GM18502 (cell line): Measurements from ENCODE around the gene SNRNP70.
"Not testable (repeated sequence)": the region's sequence is repeated elsewhere in the genome, so short reads cannot be mapped to it uniquely, and the experiment has no call there.

Experiments
- ATAC-seq: cut with Tn5 transposase; IDR thresholded peaks from one replicate; pipeline ENCODE4 v1.9.1; 2021; ENCODE audit warnings: mild to moderate bottlenecking; ENCODE audit not compliant: unreplicated experiment, poor library complexity

The SNRNP70 gene

GRCh38 chr19:49141352-49141751 lies 56.1 kb downstream of the SNRNP70 start:
- ATAC-seq: no peak

- ATAC-seq: peak; percentile 61
Observed at GRCh38 chr19:49142866-49143335, 57.6 kb downstream of the SNRNP70 start.

- no peak for ATAC-seq
Observed at GRCh38 chr19:49145573-49146407, 60.5 kb downstream of the SNRNP70 start.

- ATAC-seq: not testable (repeated sequence)
Observed at GRCh38 chr19:49146408-49146770, 61.1 kb downstream of the SNRNP70 start.

GRCh38 chr19:49148044-49148682 lies 62.9 kb downstream of the SNRNP70 start:
- no peak for ATAC-seq

- ATAC-seq: no peak
Observed at GRCh38 chr19:49148784-49149651, 63.8 kb downstream of the SNRNP70 start.

- no peak for ATAC-seq
Observed at GRCh38 chr19:49149652-49150105, 64.4 kb downstream of the SNRNP70 start.

- no peak for ATAC-seq
Observed at GRCh38 chr19:49150106-49150943, 65.1 kb downstream of the SNRNP70 start.

GRCh38 chr19:49150944-49151243 lies 65.6 kb downstream of the SNRNP70 start:
- ATAC-seq: no peak

GRCh38 chr19:49151267-49152118 lies 66.2 kb downstream of the SNRNP70 start:
- no peak for ATAC-seq

- ATAC-seq: no peak
Observed at GRCh38 chr19:49152119-49152550, 66.9 kb downstream of the SNRNP70 start.

- ATAC-seq: no peak
Observed at GRCh38 chr19:49153167-49153809, 68.0 kb downstream of the SNRNP70 start.

- no peak for ATAC-seq
Observed at GRCh38 chr19:49154279-49154678, 69.0 kb downstream of the SNRNP70 start.

- no peak for ATAC-seq
Observed at GRCh38 chr19:49155005-49155819, 70.0 kb downstream of the SNRNP70 start, which contains the start of gene HRC. Gene HRC (minus strand): TSS chr19:49155396. CDS start chr19:49155237, 159 bp downstream.

GRCh38 chr19:49155820-49156346 lies 70.6 kb downstream of the SNRNP70 start:
- ATAC-seq: no peak

GRCh38 chr19:49157445-49158224 lies 72.4 kb downstream of the SNRNP70 start, which contains the start of gene TRPM4:
Gene TRPM4 (plus strand): TSS chr19:49157792. CDS start chr19:49157867, 75 bp downstream.
- ATAC-seq: no peak
